Activated CD4-positive, CD25-positive, alpha-beta regulatory T cell treated with anti-CD3 and anti-CD28 coated beads, Interleukin-2, amount 50 U/mL, for 16 hours (primary cell): ENCODE results near the gene ANKRD52.
"Not testable (repeated sequence)": the region's sequence is repeated elsewhere in the genome, so short reads cannot be mapped to it uniquely, and the experiment has no call there.

Experiments used
- DNase-seq: peaks from one replicate; pipeline ENCODE4 v3.0.0-alpha.2; 2020; ENCODE audit warnings: low read depth, low spot score

The ANKRD52 gene

GRCh38 chr12:56272468-56272867 lies 14.3 kb upstream of the ANKRD52 start:
- DNase-seq: not testable (repeated sequence)

GRCh38 chr12:56271031-56271430 lies 12.8 kb upstream of the ANKRD52 start:
- DNase-seq: no peak

GRCh38 chr12:56267443-56268071 lies 9.4 kb upstream of the ANKRD52 start:
- no peak for DNase-seq

- peak; percentile 78 for DNase-seq
These were observed 8.7 kb upstream of the ANKRD52 start, which contains the start of gene COQ10A for GRCh38 chr12:56266693-56267442. COQ10A (plus strand) TSS chr12:56266942; CDS start chr12:56267119, 177 bp downstream.

GRCh38 chr12:56266068-56266692 lies 8.0 kb upstream of the ANKRD52 start:
- DNase-seq: not testable (repeated sequence)

GRCh38 chr12:56262955-56263354 lies 4.8 kb upstream of the ANKRD52 start:
- DNase-seq: not testable (repeated sequence)

- DNase-seq: no peak
These were observed 3.5 kb upstream of the ANKRD52 start for GRCh38 chr12:56261503-56262232.

- no peak for DNase-seq
These were observed 2.7 kb upstream of the ANKRD52 start for GRCh38 chr12:56260921-56261320.

GRCh38 chr12:56260380-56260779 lies 2.2 kb upstream of the ANKRD52 start:
- no peak for DNase-seq

- DNase-seq: no peak
These were observed 618 bp upstream of the ANKRD52 start for GRCh38 chr12:56258820-56259183.

GRCh38 chr12:56257491-56258067 lies 605 bp downstream of the ANKRD52 start:
- no peak for DNase-seq

- DNase-seq: no peak
These were observed 1.1 kb downstream of the ANKRD52 start for GRCh38 chr12:56257071-56257470.

GRCh38 chr12:56256326-56256960 lies 1.7 kb downstream of the ANKRD52 start:
- no peak for DNase-seq

- DNase-seq: no peak
These were observed 2.5 kb downstream of the ANKRD52 start for GRCh38 chr12:56255671-56256070.

GRCh38 chr12:56253091-56253490 lies 5.1 kb downstream of the ANKRD52 start:
- DNase-seq: no peak

- no peak for DNase-seq
These were observed 5.5 kb downstream of the ANKRD52 start for GRCh38 chr12:56252649-56253048.

GRCh38 chr12:56248711-56249110 lies 9.5 kb downstream of the ANKRD52 start:
- no peak for DNase-seq

GRCh38 chr12:56247923-56248322 lies 10.3 kb downstream of the ANKRD52 start:
- no peak for DNase-seq

- DNase-seq: no peak
These were observed 13.7 kb downstream of the ANKRD52 start for GRCh38 chr12:56244494-56244893.

- no peak for DNase-seq
These were observed 14.4 kb downstream of the ANKRD52 start for GRCh38 chr12:56243731-56244181.

GRCh38 chr12:56242986-56243385 lies 15.2 kb downstream of the ANKRD52 start:
- no peak for DNase-seq
